Astrocyte (in vitro differentiated cells and primary cell): ENCODE measurements around the gene OR10X1. TPM values are rescaled to one million over a fixed set of nuclear protein-coding genes. Genes with fewer than 3 reads are reported as not detected.

Source experiments
- DNase-seq: peaks from one replicate; pipeline ENCODE4 v3.0.0-alpha.2; 2010; ENCODE audit warnings: low read depth
- FAIRE-seq: peaks from 2 replicates; lab custom pipeline; 2011; peaks lifted over from hg19 to GRCh38; lab: Jason Lieb, UNC
- H2AFZ ChIP-seq: 2 replicates; pipeline ENCODE4 v1.6.0; 2012; ENCODE audit warnings: low read depth, low read length, inconsistent platforms
- H3K27ac ChIP-seq: 2 replicates; pipeline ENCODE4 v1.5.1; 2011; ENCODE audit warnings: low read depth, low read length, inconsistent platforms
- H3K27me3 ChIP-seq: 2 replicates; pipeline ENCODE4 v1.6.0; 2011; ENCODE audit warnings: low read length, inconsistent platforms; ENCODE audit not compliant: insufficient read depth
- H3K36me3 ChIP-seq: 2 replicates; pipeline ENCODE4 v1.5.1; 2011; ENCODE audit warnings: low read length, inconsistent platforms; ENCODE audit not compliant: insufficient read depth
- H3K4me1 ChIP-seq: 2 replicates; pipeline ENCODE4 v1.5.1; 2011; ENCODE audit warnings: low read length, inconsistent platforms; ENCODE audit not compliant: insufficient read depth
- H3K4me2 ChIP-seq: 2 replicates; pipeline ENCODE4 v1.6.0; 2012; ENCODE audit warnings: low read length, inconsistent platforms
- H3K4me3 ChIP-seq: 2 replicates; pipeline ENCODE4 v1.5.1; 2011; ENCODE audit warnings: low read depth, mild to moderate bottlenecking, low read length, inconsistent platforms; ENCODE audit not compliant: insufficient read depth
- H3K79me2 ChIP-seq: 2 replicates; pipeline ENCODE4 v1.6.0; 2012; ENCODE audit warnings: mild to moderate bottlenecking, low read length, inconsistent platforms; ENCODE audit not compliant: insufficient read depth
- H3K9ac ChIP-seq: 2 replicates; pipeline ENCODE4 v1.6.0; 2012; ENCODE audit warnings: mild to moderate bottlenecking, low read length, inconsistent platforms
- H3K9me3 ChIP-seq: 2 replicates; pipeline ENCODE4 v1.5.1; 2012; ENCODE audit warnings: low read depth, mild to moderate bottlenecking, low read length, inconsistent platforms; ENCODE audit not compliant: insufficient read depth
- H4K20me1 ChIP-seq: 2 replicates; pipeline ENCODE4 v1.6.0; 2012; ENCODE audit warnings: low read length, inconsistent platforms; ENCODE audit not compliant: insufficient read depth
- H3K27ac Mint-ChIP-seq: one replicate; pipeline ENCODE4 v1.8.0; 2021; ENCODE audit warnings: mild to moderate bottlenecking, mixed read lengths; ENCODE audit not compliant: unreplicated experiment
- H3K27me3 Mint-ChIP-seq: one replicate; pipeline ENCODE4 v1.8.0; 2021; ENCODE audit warnings: low read depth, mixed read lengths; ENCODE audit not compliant: unreplicated experiment
- H3K36me3 Mint-ChIP-seq: one replicate; pipeline ENCODE4 v1.8.0; 2021; ENCODE audit warnings: low read depth, mixed read lengths; ENCODE audit not compliant: unreplicated experiment
- H3K4me1 Mint-ChIP-seq: one replicate; pipeline ENCODE4 v1.8.0; 2021; ENCODE audit warnings: low read depth, mixed read lengths; ENCODE audit not compliant: unreplicated experiment
- H3K4me3 Mint-ChIP-seq: one replicate; pipeline ENCODE4 v1.8.0; 2021; ENCODE audit warnings: mild to moderate bottlenecking, moderate library complexity, mixed read lengths; ENCODE audit not compliant: unreplicated experiment
- H3K9me3 Mint-ChIP-seq: one replicate; pipeline ENCODE4 v1.8.0; 2021; ENCODE audit warnings: mild to moderate bottlenecking, mixed read lengths; ENCODE audit not compliant: unreplicated experiment
- EZH2 ChIP-seq: IDR thresholded peaks from 2 replicates; pipeline ENCODE4 v1.6.1; 2012; ENCODE audit warnings: mild to moderate bottlenecking, low read length, inconsistent platforms; ENCODE audit not compliant: insufficient read depth
- total RNA-seq: library from RNA; stranded (reverse); gene quantifications from 2 replicates; pipeline ENCODE4 v1.2.1, GENCODE V29; 2021
- TF ChIP-seq, protein P1 (sequence below): IDR thresholded peaks from 2 replicates; pipeline ENCODE4 v1.5.1; 2011; ENCODE audit warnings: low read depth, mild to moderate bottlenecking, inconsistent platforms, low read length, moderate library complexity; ENCODE audit not compliant: insufficient read depth

OR10X1 gene
- total RNA-seq, 1 donor from 2014 or later: not detected

- Mint-ChIP-seq H3K4me3 (no peak overlapping the region), H3K27ac (no peak overlapping the region), H3K27me3 (no peaks in the 10 kb centered on the region), H3K9me3 (no peaks in the 10 kb centered on the region), H3K4me1 (peaks cover under 1% of the 10 kb centered on the region), H3K36me3 (no peaks in the 10 kb centered on the region)
- Histone ChIP-seq H3K9ac (no peak overlapping the region), H3K27ac (no peak overlapping the region), H3K4me3 (no peak overlapping the region), H3K27me3 (no peaks in the 10 kb centered on the region), H3K4me2 (no peak overlapping the region), H3K4me1 (no peaks in the 10 kb centered on the region), H4K20me1 (no peaks in the 10 kb centered on the region), H3K9me3 (no peaks in the 10 kb centered on the region), H3K79me2 (no peaks in the 10 kb centered on the region), H3K36me3 (no peaks in the 10 kb centered on the region), H2AFZ (no peak overlapping the region)
- TF ChIP-seq, protein P1, sequence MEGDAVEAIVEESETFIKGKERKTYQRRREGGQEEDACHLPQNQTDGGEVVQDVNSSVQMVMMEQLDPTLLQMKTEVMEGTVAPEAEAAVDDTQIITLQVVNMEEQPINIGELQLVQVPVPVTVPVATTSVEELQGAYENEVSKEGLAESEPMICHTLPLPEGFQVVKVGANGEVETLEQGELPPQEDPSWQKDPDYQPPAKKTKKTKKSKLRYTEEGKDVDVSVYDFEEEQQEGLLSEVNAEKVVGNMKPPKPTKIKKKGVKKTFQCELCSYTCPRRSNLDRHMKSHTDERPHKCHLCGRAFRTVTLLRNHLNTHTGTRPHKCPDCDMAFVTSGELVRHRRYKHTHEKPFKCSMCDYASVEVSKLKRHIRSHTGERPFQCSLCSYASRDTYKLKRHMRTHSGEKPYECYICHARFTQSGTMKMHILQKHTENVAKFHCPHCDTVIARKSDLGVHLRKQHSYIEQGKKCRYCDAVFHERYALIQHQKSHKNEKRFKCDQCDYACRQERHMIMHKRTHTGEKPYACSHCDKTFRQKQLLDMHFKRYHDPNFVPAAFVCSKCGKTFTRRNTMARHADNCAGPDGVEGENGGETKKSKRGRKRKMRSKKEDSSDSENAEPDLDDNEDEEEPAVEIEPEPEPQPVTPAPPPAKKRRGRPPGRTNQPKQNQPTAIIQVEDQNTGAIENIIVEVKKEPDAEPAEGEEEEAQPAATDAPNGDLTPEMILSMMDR: no peak
- no peak for TF ChIP-seq EZH2
- FAIRE-seq (no peak), DNase-seq (no peak)
Measured at GRCh38 chr1:158534496-158534895, 45.2 kb downstream of the OR10X1 start.

Other genes starting within 250 kb of the OR10X1 start
- gene CD1B, start 248.4 kb downstream of the OR10X1 start, total RNA-seq: not detected in 2 replicates
- gene CD1E, start 226.0 kb downstream of the OR10X1 start, total RNA-seq: not detected in 2 replicates
- gene OR10T2, start 180.4 kb downstream of the OR10X1 start, total RNA-seq: not detected in 2 replicates
- not detected in 2 replicates for gene OR10K2, start 153.7 kb downstream of the OR10X1 start, total RNA-seq
- gene OR10K1, start 118.1 kb downstream of the OR10X1 start, total RNA-seq: not detected in 2 replicates
- gene OR10R2, start 107.7 kb downstream of the OR10X1 start, total RNA-seq: not detected in 2 replicates
- not detected in 2 replicates for gene OR6Y1, start 25.5 kb downstream of the OR10X1 start, total RNA-seq
- gene OR6P1, start 9.3 kb downstream of the OR10X1 start, total RNA-seq: not detected in 2 replicates
- not detected in 2 replicates for gene OR10Z1, start 25.4 kb upstream of the OR10X1 start, total RNA-seq
- 0.02 and 0.09 TPM in 2 replicates for gene SPTA1, start 106.8 kb upstream of the OR10X1 start, total RNA-seq
- not detected in 2 replicates for gene OR6K2, start 120.8 kb upstream of the OR10X1 start, total RNA-seq
- not detected in 2 replicates for gene OR6K3, start 140.8 kb upstream of the OR10X1 start, total RNA-seq
- gene OR6K6, start 174.8 kb upstream of the OR10X1 start, total RNA-seq: not detected in 2 replicates
- not detected in 2 replicates for gene OR6N1, start 192.3 kb upstream of the OR10X1 start, total RNA-seq
- gene OR6N2, start 201.3 kb upstream of the OR10X1 start, total RNA-seq: not detected in 2 replicates